GM19467 (cell line): Measurements from ENCODE around the gene CLTB.

Experiments used
- ATAC-seq: cut with Tn5 transposase; IDR thresholded peaks from one replicate; pipeline ENCODE4 v1.9.1; 2021; ENCODE audit warnings: mild to moderate bottlenecking, moderate library complexity; ENCODE audit not compliant: unreplicated experiment

CLTB gene

GRCh38 chr5:176384366-176384930, 31.9 kb downstream of the CLTB start:
- ATAC-seq: no peak

- no peak for ATAC-seq
Measured at GRCh38 chr5:176383961-176384360, 32.4 kb downstream of the CLTB start.

GRCh38 chr5:176383248-176383905, 33.0 kb downstream of the CLTB start:
- no peak for ATAC-seq

GRCh38 chr5:176382721-176383120, 33.6 kb downstream of the CLTB start:
- ATAC-seq: no peak

GRCh38 chr5:176381979-176382378, 34.4 kb downstream of the CLTB start:
- ATAC-seq: no peak

- ATAC-seq: no peak
Measured at GRCh38 chr5:176381423-176381822, 34.9 kb downstream of the CLTB start.

GRCh38 chr5:176379881-176380280, 36.5 kb downstream of the CLTB start:
- ATAC-seq: no peak

GRCh38 chr5:176373100-176373818, 43.1 kb downstream of the CLTB start:
- no peak for ATAC-seq

- no peak for ATAC-seq
Measured at GRCh38 chr5:176371621-176372539, 44.5 kb downstream of the CLTB start.

- no peak for ATAC-seq
Measured at GRCh38 chr5:176369934-176370711, 46.2 kb downstream of the CLTB start.

- no peak for ATAC-seq
Measured at GRCh38 chr5:176368726-176369125, 47.6 kb downstream of the CLTB start.

- no peak for ATAC-seq
Measured at GRCh38 chr5:176366232-176366894, 50.0 kb downstream of the CLTB start.

GRCh38 chr5:176365351-176366231, 50.7 kb downstream of the CLTB start, which contains the start of gene ARL10:
Gene ARL10, plus strand, starts transcription at chr5:176365487. Its CDS starts 77 bp downstream, at chr5:176365564.
- no peak for ATAC-seq

GRCh38 chr5:176364765-176365350, 51.5 kb downstream of the CLTB start:
- ATAC-seq: no peak

GRCh38 chr5:176362233-176362490, 54.2 kb downstream of the CLTB start:
- ATAC-seq: no peak

GRCh38 chr5:176361437-176362232, 54.7 kb downstream of the CLTB start, which contains the start of gene KIAA1191:
Gene KIAA1191, minus strand, starts transcription at chr5:176361764. Its CDS starts 2,256 bp downstream, at chr5:176359508.
- peak; percentile 91 for ATAC-seq

GRCh38 chr5:176360894-176361436, 55.4 kb downstream of the CLTB start:
- ATAC-seq: no peak
